Stimulated activated effector memory CD8-positive, alpha-beta T cell treated with anti-CD3 and anti-CD28 coated beads, Interleukin-12 subunit alpha, Interleukin-12 subunit beta, amount 100 ng/mL, for 72 hours (primary cell): ENCODE data around the gene OR10J1.
"Not testable (repeated sequence)": the region's sequence is repeated elsewhere in the genome, so short reads cannot be mapped to it uniquely, and the experiment has no call there.

Source experiments
- ATAC-seq: fragments of 150-1000 bp; cut with Tn5 transposase; 2 replicates; pipeline ENCODE4 v1.10.0; 2021
- DNase-seq, 2 donors: peaks; one replicate each; pipeline ENCODE4 v3.0.0; 2021 to 2022; ENCODE audit warnings: low spot score in 2 of 2
- H3K27ac Mint-ChIP-seq: one replicate; pipeline ENCODE4 v1.8.0; 2022; ENCODE audit warnings: mild to moderate bottlenecking, mixed read lengths
- H3K36me3 Mint-ChIP-seq: one replicate; pipeline ENCODE4 v1.8.0; 2022; ENCODE audit warnings: mild to moderate bottlenecking, mixed read lengths
- H3K4me1 Mint-ChIP-seq: one replicate; pipeline ENCODE4 v1.8.0; 2022; ENCODE audit warnings: mixed read lengths
- H3K4me3 Mint-ChIP-seq: one replicate; pipeline ENCODE4 v1.8.0; 2022; ENCODE audit warnings: mild to moderate bottlenecking, mixed read lengths
- H3K9me3 Mint-ChIP-seq: one replicate; pipeline ENCODE4 v1.8.0; 2022; ENCODE audit warnings: mixed read lengths

The OR10J1 gene

GRCh38 chr1:159439422-159439821 is at the start of gene OR10J1:
OR10J1 (plus strand) TSS chr1:159439722; CDS start chr1:159439792, 70 bp downstream.
- Mint-ChIP-seq H3K9me3 (no peaks in the 10 kb centered on the region), H3K4me3 (no peak within 1 kb of the TSS), H3K27ac (no peak within 1 kb of the TSS), H3K36me3 (no peaks in the 10 kb centered on the region), H3K4me1 (no peaks in the 10 kb centered on the region)
- DNase-seq (no peak), ATAC-seq (no peak)

- Mint-ChIP-seq H3K27ac (no peak overlapping the region), H3K36me3 (no peaks in the 10 kb centered on the region), H3K9me3 (no peaks in the 10 kb centered on the region), H3K4me1 (no peaks in the 10 kb centered on the region), H3K4me3 (no peak overlapping the region)
- DNase-seq: no peak
- ATAC-seq: no peak
Observed at GRCh38 chr1:159406821-159407220, 32.7 kb upstream of the OR10J1 start.

- DNase-seq: no peak
- H3K27ac Mint-ChIP-seq: no peak overlapping the region
- no peaks in the 10 kb centered on the region for H3K4me1 Mint-ChIP-seq
- H3K4me3 Mint-ChIP-seq: no peak overlapping the region
- no peak for ATAC-seq
- no peaks in the 10 kb centered on the region for H3K9me3 Mint-ChIP-seq
- H3K36me3 Mint-ChIP-seq: no peaks in the 10 kb centered on the region
Observed at GRCh38 chr1:159408862-159409400, 30.6 kb upstream of the OR10J1 start.

GRCh38 chr1:159421821-159422220 is 17.7 kb upstream of the OR10J1 start:
- H3K9me3 Mint-ChIP-seq: peaks cover 16% of the 10 kb centered on the region
- no peak overlapping the region for H3K4me3 Mint-ChIP-seq
- ATAC-seq: no peak
- H3K4me1 Mint-ChIP-seq: no peaks in the 10 kb centered on the region
- H3K36me3 Mint-ChIP-seq: no peaks in the 10 kb centered on the region
- no peak for DNase-seq
- H3K27ac Mint-ChIP-seq: no peak overlapping the region

GRCh38 chr1:159428536-159428935 is 11.0 kb upstream of the OR10J1 start:
- H3K36me3 Mint-ChIP-seq: no peaks in the 10 kb centered on the region
- H3K27ac Mint-ChIP-seq: no peak overlapping the region
- no peaks in the 10 kb centered on the region for H3K9me3 Mint-ChIP-seq
- no peaks in the 10 kb centered on the region for H3K4me1 Mint-ChIP-seq
- no peak for ATAC-seq
- DNase-seq: no peak
- no peak overlapping the region for H3K4me3 Mint-ChIP-seq

GRCh38 chr1:159429074-159429861 is 10.3 kb upstream of the OR10J1 start:
- Mint-ChIP-seq H3K4me3 (no peak overlapping the region), H3K4me1 (no peaks in the 10 kb centered on the region), H3K36me3 (no peaks in the 10 kb centered on the region), H3K9me3 (no peaks in the 10 kb centered on the region), H3K27ac (no peak overlapping the region)
- ATAC-seq (peak; percentile 31), DNase-seq (no peak)

GRCh38 chr1:159430985-159431384 is 8.5 kb upstream of the OR10J1 start:
- ATAC-seq (no peak), DNase-seq (no peak)
- Mint-ChIP-seq H3K9me3 (no peaks in the 10 kb centered on the region), H3K4me3 (no peak overlapping the region), H3K27ac (no peak overlapping the region), H3K4me1 (no peaks in the 10 kb centered on the region), H3K36me3 (no peaks in the 10 kb centered on the region)

- no peak for ATAC-seq
- DNase-seq: no peak
- no peaks in the 10 kb centered on the region for H3K9me3 Mint-ChIP-seq
- no peak within 1 kb of the TSS for H3K27ac Mint-ChIP-seq
- H3K36me3 Mint-ChIP-seq: no peaks in the 10 kb centered on the region
- H3K4me3 Mint-ChIP-seq: no peak within 1 kb of the TSS
- H3K4me1 Mint-ChIP-seq: no peaks in the 10 kb centered on the region
Observed at GRCh38 chr1:159431904-159432303, 7.6 kb upstream of the OR10J1 start, which contains the start of gene OR10J4. OR10J4 (plus strand) TSS chr1:159432204.

- Mint-ChIP-seq H3K36me3 (no peaks in the 10 kb centered on the region), H3K9me3 (no peaks in the 10 kb centered on the region), H3K4me1 (no peaks in the 10 kb centered on the region), H3K4me3 (no peak overlapping the region), H3K27ac (no peak overlapping the region)
- ATAC-seq (no peak), DNase-seq (no peak)
Observed at GRCh38 chr1:159436469-159436868, 3.1 kb upstream of the OR10J1 start.

GRCh38 chr1:159441360-159441759 is 1.8 kb downstream of the OR10J1 start:
- H3K27ac Mint-ChIP-seq: no peak overlapping the region
- H3K4me3 Mint-ChIP-seq: no peak overlapping the region
- no peaks in the 10 kb centered on the region for H3K9me3 Mint-ChIP-seq

GRCh38 chr1:159442428-159442827 is 2.9 kb downstream of the OR10J1 start:
- no peak overlapping the region for H3K4me3 Mint-ChIP-seq
- ATAC-seq (no peak), DNase-seq (no peak)
- H3K27ac Mint-ChIP-seq: no peak overlapping the region
- H3K36me3 Mint-ChIP-seq: no peaks in the 10 kb centered on the region
- H3K4me1 Mint-ChIP-seq: no peaks in the 10 kb centered on the region
- no peaks in the 10 kb centered on the region for H3K9me3 Mint-ChIP-seq

More at GRCh38 chr1:159441360-159441759, 1.8 kb downstream of the OR10J1 start:
- DNase-seq (no peak), ATAC-seq (no peak)
- no peaks in the 10 kb centered on the region for H3K4me1 Mint-ChIP-seq
- H3K36me3 Mint-ChIP-seq: no peaks in the 10 kb centered on the region

GRCh38 chr1:159443066-159443750 is 3.7 kb downstream of the OR10J1 start:
- no peak for DNase-seq
- H3K4me3 Mint-ChIP-seq: no peak overlapping the region
- ATAC-seq: no peak
- H3K4me1 Mint-ChIP-seq: no peaks in the 10 kb centered on the region
- no peak overlapping the region for H3K27ac Mint-ChIP-seq
- no peaks in the 10 kb centered on the region for H3K36me3 Mint-ChIP-seq
- peaks cover 5% of the 10 kb centered on the region for H3K9me3 Mint-ChIP-seq

- Mint-ChIP-seq H3K27ac (no peak overlapping the region), H3K9me3 (peaks cover 5% of the 10 kb centered on the region), H3K36me3 (no peaks in the 10 kb centered on the region), H3K4me3 (no peak overlapping the region), H3K4me1 (no peaks in the 10 kb centered on the region)
- ATAC-seq: no peak
- no peak for DNase-seq
Observed at GRCh38 chr1:159444511-159444910, 5.0 kb downstream of the OR10J1 start.

GRCh38 chr1:159448181-159448580 is 8.7 kb downstream of the OR10J1 start:
- ATAC-seq (no peak), DNase-seq (no peak)
- peaks cover 13% of the 10 kb centered on the region for H3K9me3 Mint-ChIP-seq
- H3K4me1 Mint-ChIP-seq: no peaks in the 10 kb centered on the region
- H3K27ac Mint-ChIP-seq: no peak overlapping the region
- no peaks in the 10 kb centered on the region for H3K36me3 Mint-ChIP-seq
- no peak overlapping the region for H3K4me3 Mint-ChIP-seq

- DNase-seq, H3K27ac Mint-ChIP-seq, H3K36me3 Mint-ChIP-seq, H3K4me1 Mint-ChIP-seq, ATAC-seq, H3K4me3 Mint-ChIP-seq: not testable (repeated sequence)
- peaks cover 19% of the 10 kb centered on the region for H3K9me3 Mint-ChIP-seq
Observed at GRCh38 chr1:159449605-159450004, 10.1 kb downstream of the OR10J1 start.

- no peak overlapping the region for H3K27ac Mint-ChIP-seq
Observed at GRCh38 chr1:159459551-159459950, 20.0 kb downstream of the OR10J1 start.

More at GRCh38 chr1:159459551-159459950, 20.0 kb downstream of the OR10J1 start:
- no peak overlapping the region for H3K4me3 Mint-ChIP-seq
- peaks cover 4% of the 10 kb centered on the region for H3K9me3 Mint-ChIP-seq
- DNase-seq (no peak), ATAC-seq (no peak)
- H3K4me1 Mint-ChIP-seq: no peaks in the 10 kb centered on the region
- H3K36me3 Mint-ChIP-seq: no peaks in the 10 kb centered on the region
